Breast epithelium (tissue), 4 donors: ENCODE data around the gene GP1BB. TPM values are rescaled to one million over a fixed set of nuclear protein-coding genes. Genes with fewer than 3 reads are reported as not detected.

Source experiments
- DNase-seq, 2 donors: peaks; one replicate each; pipeline ENCODE4 v3.0.0-alpha.2; 2019; ENCODE audit warnings: low spot score in 2 of 2
- H3K27ac ChIP-seq, 2 donors: fragments of 200-600 bp; sonication (generic) in 1 of 2; one replicate each; pipeline ENCODE4 v1.5.1; 2016 to 2019; ENCODE audit warnings: mild to moderate bottlenecking in 1 of 2
- H3K27me3 ChIP-seq, 2 donors: fragments of 200-600 bp; sonication (generic) in 1 of 2; one replicate each; pipeline versions ENCODE4 v1.5.1 to v1.6.0; 2017 to 2019; ENCODE audit warnings: control low read depth in 1 of 2, mild to moderate bottlenecking in 1 of 2
- H3K36me3 ChIP-seq: fragments of 200-600 bp; one replicate; pipeline ENCODE4 v1.5.1; 2019
- H3K4me1 ChIP-seq, 2 donors: fragments of 200-600 bp; sonication (generic); one replicate each; pipeline ENCODE4 v1.5.1; 2016 to 2019; ENCODE audit warnings: control low read depth in 1 of 2
- H3K4me3 ChIP-seq, 3 donors: fragments of 200-600 bp; sonication (generic); 1 replicate in 2 of 3; 2 replicates in 1 of 3; pipeline ENCODE4 v1.5.1; 2016 to 2019; ENCODE audit warnings: mild to moderate bottlenecking in 3 of 3, moderate library complexity in 2 of 3
- H3K9me3 ChIP-seq, 2 donors: fragments of 200-600 bp; sonication (generic) in 1 of 2; one replicate each; pipeline ENCODE4 v1.5.1; 2016 to 2019; ENCODE audit warnings: control low read depth in 1 of 2
- POLR2A ChIP-seq: fragments of 450-650 bp; IDR thresholded peaks from one replicate; pipeline ENCODE4 v1.6.1; 2016; ENCODE audit warnings: antibody characterized with exemption, mild to moderate bottlenecking, moderate library complexity
- POLR2AphosphoS5 ChIP-seq, 3 donors: sonication (generic); formaldehyde crosslinking; IDR thresholded peaks; one replicate each; pipeline ENCODE4 v1.6.1; 2017; ENCODE audit warnings: antibody characterized with exemption in 3 of 3
- intact Hi-C: fragments of 100-400 bp; cut with DNase I; formaldehyde crosslinking; loops from one replicate; pipeline ENCODE4 v1.15.1; 2023; ENCODE audit warnings: low total_unique reads
- total RNA-seq, 3 donors: library from RNA; depleted of rRNA; stranded (reverse); fragments of >200 nt; gene quantifications; one replicate each; pipeline ENCODE4 v1.1.0, GENCODE V29; 2016
- TF ChIP-seq, protein P1 (sequence below), 3 donors: fragments of 450-650 bp; IDR thresholded peaks; one replicate each; pipeline ENCODE4 v1.5.1; 2016 to 2017; ENCODE audit warnings: antibody characterized with exemption in 3 of 3, mild to moderate bottlenecking in 3 of 3, moderate library complexity in 3 of 3

Gene GP1BB
- total RNA-seq, 3 donors from 2014 or later: 1.3 to 6.2 (median 2.9) TPM

DNA sequence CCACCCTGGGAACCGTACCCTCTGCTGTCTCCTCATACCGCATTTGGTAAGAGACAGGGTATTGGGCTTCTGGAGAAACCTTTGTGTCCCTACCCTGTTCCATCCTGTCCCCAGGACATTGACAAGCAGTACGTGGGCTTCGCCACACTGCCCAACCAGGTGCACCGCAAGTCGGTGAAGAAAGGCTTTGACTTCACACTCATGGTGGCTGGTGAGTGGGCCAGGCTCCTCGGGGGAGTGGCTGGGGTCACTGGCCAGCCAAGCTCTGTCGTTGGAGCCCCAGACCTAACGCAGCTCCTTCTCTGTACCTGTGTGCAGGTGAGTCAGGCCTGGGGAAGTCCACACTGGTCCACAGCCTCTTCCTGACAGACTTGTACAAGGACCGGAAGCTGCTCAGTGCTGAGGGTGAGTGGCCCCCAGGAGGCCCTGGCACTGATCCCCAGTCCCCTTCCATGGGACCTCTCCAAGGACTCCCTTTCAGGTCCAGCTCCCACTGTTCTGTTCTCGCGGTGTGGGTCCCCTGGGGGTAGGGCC, 3.8 kb upstream of the GP1BB start:
- H3K36me3 ChIP-seq: no peaks in the 10 kb centered on the region
- H3K27ac ChIP-seq: peak overlapping the region in 1 of 2 donors; percentile 70
- H3K4me1 ChIP-seq: peaks cover 9 to 12% of the 10 kb centered on the region in 2 donors
- H3K4me3 ChIP-seq: peak overlapping the region in 1 of 3 donors; percentile 72
- no peak for DNase-seq
- no peaks in the 10 kb centered on the region for H3K9me3 ChIP-seq
- TF ChIP-seq, protein P1, sequence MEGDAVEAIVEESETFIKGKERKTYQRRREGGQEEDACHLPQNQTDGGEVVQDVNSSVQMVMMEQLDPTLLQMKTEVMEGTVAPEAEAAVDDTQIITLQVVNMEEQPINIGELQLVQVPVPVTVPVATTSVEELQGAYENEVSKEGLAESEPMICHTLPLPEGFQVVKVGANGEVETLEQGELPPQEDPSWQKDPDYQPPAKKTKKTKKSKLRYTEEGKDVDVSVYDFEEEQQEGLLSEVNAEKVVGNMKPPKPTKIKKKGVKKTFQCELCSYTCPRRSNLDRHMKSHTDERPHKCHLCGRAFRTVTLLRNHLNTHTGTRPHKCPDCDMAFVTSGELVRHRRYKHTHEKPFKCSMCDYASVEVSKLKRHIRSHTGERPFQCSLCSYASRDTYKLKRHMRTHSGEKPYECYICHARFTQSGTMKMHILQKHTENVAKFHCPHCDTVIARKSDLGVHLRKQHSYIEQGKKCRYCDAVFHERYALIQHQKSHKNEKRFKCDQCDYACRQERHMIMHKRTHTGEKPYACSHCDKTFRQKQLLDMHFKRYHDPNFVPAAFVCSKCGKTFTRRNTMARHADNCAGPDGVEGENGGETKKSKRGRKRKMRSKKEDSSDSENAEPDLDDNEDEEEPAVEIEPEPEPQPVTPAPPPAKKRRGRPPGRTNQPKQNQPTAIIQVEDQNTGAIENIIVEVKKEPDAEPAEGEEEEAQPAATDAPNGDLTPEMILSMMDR (IDR thresholded peaks at IDR 0.05): no peak
- TF ChIP-seq POLR2AphosphoS5 (IDR thresholded peaks at IDR 0.05): no peak
- TF ChIP-seq POLR2A: no peak
- peaks cover 0 to 2% of the 10 kb centered on the region in 2 donors for H3K27me3 ChIP-seq
- intact Hi-C loops: no loop called here

DNA sequence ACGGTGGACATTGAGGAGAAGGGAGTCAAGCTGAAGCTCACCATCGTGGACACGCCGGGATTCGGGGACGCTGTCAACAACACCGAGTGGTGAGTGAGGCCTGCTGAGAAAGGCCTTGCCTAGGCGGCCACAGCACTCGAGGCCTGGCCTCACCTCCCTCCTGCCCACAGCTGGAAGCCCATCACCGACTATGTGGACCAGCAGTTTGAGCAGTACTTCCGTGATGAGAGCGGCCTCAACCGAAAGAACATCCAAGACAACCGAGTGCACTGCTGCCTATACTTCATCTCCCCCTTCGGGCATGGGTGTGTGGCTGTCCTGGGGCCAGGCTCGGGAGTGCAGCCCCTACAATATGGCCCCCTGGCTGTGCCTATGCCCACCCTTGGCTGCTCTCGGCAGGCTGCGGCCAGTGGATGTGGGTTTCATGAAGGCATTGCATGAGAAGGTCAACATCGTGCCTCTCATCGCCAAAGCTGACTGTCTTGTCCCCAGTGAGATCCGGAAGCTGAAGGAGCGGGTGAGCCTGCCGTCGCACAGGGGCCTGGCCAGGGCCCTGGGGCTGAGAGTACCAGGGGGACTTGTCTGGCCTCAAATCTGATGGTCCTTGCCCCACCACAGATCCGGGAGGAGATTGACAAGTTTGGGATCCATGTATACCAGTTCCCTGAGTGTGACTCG, 3.0 kb upstream of the GP1BB start:
- Histone ChIP-seq H3K4me3 (no peak overlapping the region), H3K36me3 (no peaks in the 10 kb centered on the region), H3K27ac (no peak overlapping the region), H3K4me1 (peaks cover 5 to 9% of the 10 kb centered on the region in 2 donors), H3K27me3 (peaks cover 0 to 2% of the 10 kb centered on the region in 2 donors), H3K9me3 (no peaks in the 10 kb centered on the region)
- DNase-seq: no peak
- TF ChIP-seq, protein P1 (IDR thresholded peaks at IDR 0.05): no peak
- TF ChIP-seq POLR2AphosphoS5 (IDR thresholded peaks at IDR 0.05) (no peak), POLR2A (no peak)
- intact Hi-C loops: no loop called here

DNA sequence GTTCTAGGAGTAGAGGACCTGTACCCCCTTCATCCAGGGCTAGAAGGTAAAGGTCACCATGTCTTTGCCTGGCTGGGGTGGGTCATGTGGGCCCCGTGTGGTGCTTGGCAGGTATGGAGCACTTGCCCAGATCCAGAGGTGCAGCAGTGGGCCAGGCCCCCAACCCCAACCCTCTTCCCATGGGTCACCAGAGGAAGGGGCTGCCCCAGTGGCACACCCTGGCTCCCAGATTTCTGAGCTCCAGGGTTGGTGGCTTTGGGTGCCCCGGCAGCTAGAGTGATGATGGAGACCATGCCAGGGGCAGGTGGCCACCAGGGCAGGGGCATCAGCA, 2.4 kb upstream of the GP1BB start:
- H3K27me3 ChIP-seq: peaks cover 0 to 2% of the 10 kb centered on the region in 2 donors
- H3K4me3 ChIP-seq: no peak overlapping the region
- intact Hi-C loops: no loop called here
- H3K9me3 ChIP-seq: no peaks in the 10 kb centered on the region
- H3K4me1 ChIP-seq: peaks cover 5 to 9% of the 10 kb centered on the region in 2 donors
- DNase-seq: no peak
- no peaks in the 10 kb centered on the region for H3K36me3 ChIP-seq
- TF ChIP-seq, protein P1 (IDR thresholded peaks at IDR 0.05): no peak
- TF ChIP-seq POLR2A: no peak
- TF ChIP-seq POLR2AphosphoS5 (IDR thresholded peaks at IDR 0.05): no peak
- H3K27ac ChIP-seq: no peak overlapping the region

DNA sequence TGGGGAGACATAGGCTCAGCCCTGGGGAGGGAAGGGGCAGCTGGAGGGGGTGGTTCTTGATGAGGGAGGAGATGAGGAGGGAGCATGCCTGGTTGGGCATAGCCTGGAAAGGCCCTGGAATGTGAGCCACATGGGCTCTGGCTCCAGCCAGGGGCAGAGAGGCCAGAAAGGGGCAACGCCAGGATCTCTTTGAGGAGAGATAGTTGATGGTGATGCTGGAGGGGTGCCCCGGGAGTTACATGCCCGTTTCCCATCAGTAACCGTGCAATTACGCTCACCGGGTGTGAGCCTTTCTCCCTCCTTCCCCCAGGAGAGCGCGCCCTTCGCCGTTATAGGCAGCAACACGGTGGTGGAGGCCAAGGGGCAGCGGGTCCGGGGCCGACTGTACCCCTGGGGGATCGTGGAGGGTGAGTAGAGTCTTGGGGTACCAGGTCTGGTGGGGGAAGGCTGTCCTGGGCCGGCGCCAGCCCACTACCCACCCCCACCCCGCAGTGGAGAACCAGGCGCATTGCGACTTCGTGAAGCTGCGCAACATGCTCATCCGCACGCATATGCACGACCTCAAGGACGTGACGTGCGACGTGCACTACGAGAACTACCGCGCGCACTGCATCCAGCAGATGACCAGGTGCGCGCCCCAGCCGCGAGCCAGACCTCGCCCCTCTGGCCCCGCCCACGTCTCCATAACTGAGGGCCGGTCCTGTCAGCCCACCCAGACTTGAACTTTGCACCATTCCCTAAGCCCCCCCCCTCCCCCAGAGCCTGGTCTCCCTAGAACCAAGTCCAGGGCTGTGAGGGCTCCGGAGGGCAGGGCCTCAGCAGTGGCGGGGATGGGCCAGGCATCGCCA, 1.8 kb upstream of the GP1BB start:
- H3K36me3 ChIP-seq: no peaks in the 10 kb centered on the region
- peaks cover 5 to 9% of the 10 kb centered on the region in 2 donors for H3K4me1 ChIP-seq
- H3K27ac ChIP-seq: no peak overlapping the region
- TF ChIP-seq POLR2A (no peak), POLR2AphosphoS5 (IDR thresholded peaks at IDR 0.05) (no peak)
- TF ChIP-seq, protein P1 (IDR thresholded peaks at IDR 0.05): no peak
- peaks cover 0 to 2% of the 10 kb centered on the region in 2 donors for H3K27me3 ChIP-seq
- H3K9me3 ChIP-seq: no peaks in the 10 kb centered on the region
- DNase-seq: no peak
- H3K4me3 ChIP-seq: no peak overlapping the region
- intact Hi-C loops: no loop called here
